ENCODE measurements around the gene ZC3H4. TPM values are rescaled to one million over a fixed set of nuclear protein-coding genes. Genes with fewer than 3 reads are reported as not detected.

ZC3H4 gene
- total and polyA plus RNA-seq, 2 experiments from 2014 or later, result 26.7 to 36.9 TPM

GRCh38 chr19:47068876-47069406 lies 44.6 kb downstream of the ZC3H4 start (continued):
- TF ChIP-seq NANOG (IDR thresholded peaks at IDR 0.05; ENCODE audit: borderline replicate concordance) (no peak), ZNF331 (CRISPR knock-in tag; IDR thresholded peaks at IDR 0.05; ENCODE audit: low read depth) (no peak), POLR2AphosphoS5 (IDR thresholded peaks at IDR 0.05; ENCODE audit: low read depth) (no peak), JUNB (IDR thresholded peaks at IDR 0.05; ENCODE audit: unreplicated experiment) (no peak), ZNF114 (CRISPR knock-in tag; IDR thresholded peaks at IDR 0.05) (no peak)

GRCh38 chr19:47068246-47068645 lies 45.3 kb downstream of the ZC3H4 start:
- Mint-ChIP-seq H3K9me3 (no peaks in the 10 kb centered on the region), H3K4me1 (no peaks in the 10 kb centered on the region; the same call in 2 of the 3 replicates), H3K27ac (no peak overlapping the region), H3K36me3 (ENCODE audit: low read depth) (peaks cover 61% of the 10 kb centered on the region), H3K27me3 (ENCODE audit: insufficient read depth, low read depth, poor library complexity) (peaks cover 15% of the 10 kb centered on the region), H3K4me3 (no peak overlapping the region)
- no peak for ATAC-seq
- Histone ChIP-seq H3K4me1 (ENCODE audit: insufficient read depth) (no peaks in the 10 kb centered on the region), H4K20me1 (replicated peaks; ENCODE audit: insufficient read depth) (peaks cover 26% of the 10 kb centered on the region), H2AFZ (no peak overlapping the region), H3K9me2 (ENCODE audit: insufficient read depth) (no peaks in the 10 kb centered on the region), H3K27me3 (ENCODE audit: insufficient read depth) (no peaks in the 10 kb centered on the region), H3K27ac (ENCODE audit: low read depth) (peak overlapping the region; percentile 39; the same call in 1 of the 2 replicates), H3K4me3 (no peak overlapping the region), H3K79me2 (replicated peaks; ENCODE audit: insufficient read depth) (peaks cover 4% of the 10 kb centered on the region; the same call in 1 of the 2 replicates), H3K4me2 (no peak overlapping the region), H3K36me3 (ENCODE audit: insufficient read depth) (peaks cover 6% of the 10 kb centered on the region; the same call in 1 of the 2 replicates), H3F3A (replicated peaks; ENCODE audit: low read depth) (peaks cover 9% of the 10 kb centered on the region)
- DNase-seq (ENCODE audit: low spot score), result no peak
- TF ChIP-seq STAT1 (IDR thresholded peaks at IDR 0.05; ENCODE audit: unreplicated experiment) (no peak), ZNF331 (CRISPR knock-in tag; IDR thresholded peaks at IDR 0.05; ENCODE audit: low read depth) (no peak), ZNF462 (CRISPR knock-in tag; IDR thresholded peaks at IDR 0.05) (no peak), CREB1 (CRISPR knock-in tag; IDR thresholded peaks at IDR 0.05; ENCODE audit: low read depth) (no peak), REST (IDR thresholded peaks at IDR 0.05; ENCODE audit: unreplicated experiment) (no peak), EZH2 (IDR thresholded peaks at IDR 0.05; ENCODE audit: low read depth, unreplicated experiment) (no peak), ZNF114 (CRISPR knock-in tag; IDR thresholded peaks at IDR 0.05) (no peak), CTCF (conservative IDR thresholded peaks at IDR 0.05; ENCODE audit: low read depth in 2 of 2) (no peak), POLR2AphosphoS5 (IDR thresholded peaks at IDR 0.05; ENCODE audit: low read depth) (no peak), NANOG (IDR thresholded peaks at IDR 0.05; ENCODE audit: borderline replicate concordance) (no peak), JUNB (IDR thresholded peaks at IDR 0.05; ENCODE audit: unreplicated experiment) (no peak), EZH2phosphoT487 (IDR thresholded peaks at IDR 0.05; ENCODE audit: unreplicated experiment) (no peak)
